GM23248 (cell line): ENCODE data around the gene M1AP. TPM values are rescaled to one million over a fixed set of nuclear protein-coding genes. Genes with fewer than 3 reads are reported as not detected.

ENCODE experiments used
- DNase-seq: peaks from one replicate; pipeline ENCODE4 v3.0.0-alpha.2; 2015
- H2AFZ ChIP-seq: fragments of 200-600 bp; sonication (generic); 2 replicates; pipeline ENCODE4 v1.6.1; 2016; ENCODE audit warnings: antibody characterized with exemption
- H3F3A ChIP-seq: fragments of 200-600 bp; sonication (generic); 2 replicates; pipeline ENCODE4 v1.6.1; 2016; ENCODE audit warnings: mild to moderate bottlenecking, antibody characterized with exemption, mixed run types; ENCODE audit not compliant: insufficient read depth
- H3K27ac ChIP-seq: fragments of 200-600 bp; sonication (generic); 2 replicates; pipeline ENCODE4 v1.5.1; 2016; ENCODE audit warnings: mild to moderate bottlenecking
- H3K27me3 ChIP-seq: fragments of 200-600 bp; sonication (generic); replicated peaks from 2 replicates; pipeline ENCODE4 v1.6.1; 2016; ENCODE audit warnings: mild to moderate bottlenecking; ENCODE audit not compliant: insufficient read depth
- H3K36me3 ChIP-seq: fragments of 200-600 bp; sonication (generic); 2 replicates; pipeline ENCODE4 v1.6.1; 2016; ENCODE audit warnings: low read depth, mild to moderate bottlenecking
- H3K4me1 ChIP-seq: fragments of 200-600 bp; sonication (generic); 2 replicates; pipeline ENCODE4 v1.6.1; 2016; ENCODE audit warnings: mild to moderate bottlenecking; ENCODE audit not compliant: insufficient read depth
- H3K4me2 ChIP-seq: fragments of 200-600 bp; sonication (generic); one replicate; pipeline ENCODE4 v1.6.1; 2016; ENCODE audit warnings: mild to moderate bottlenecking; ENCODE audit not compliant: unreplicated experiment
- H3K4me3 ChIP-seq: fragments of 200-600 bp; sonication (generic); 2 replicates; pipeline ENCODE4 v1.5.1; 2016; ENCODE audit warnings: mild to moderate bottlenecking
- H3K79me2 ChIP-seq: fragments of 200-600 bp; sonication (generic); 2 replicates; pipeline ENCODE4 v1.6.1; 2016; ENCODE audit warnings: mild to moderate bottlenecking; ENCODE audit not compliant: insufficient read depth
- H3K9ac ChIP-seq: fragments of 200-600 bp; sonication (generic); 2 replicates; pipeline ENCODE4 v1.6.1; 2016; ENCODE audit warnings: mild to moderate bottlenecking
- H3K9me2 ChIP-seq: fragments of 200-600 bp; sonication (generic); 2 replicates; pipeline ENCODE4 v1.6.1; 2016; ENCODE audit warnings: mixed run types, mild to moderate bottlenecking, moderate library complexity; ENCODE audit not compliant: insufficient read depth
- H3K9me3 ChIP-seq: fragments of 200-600 bp; sonication (generic); one replicate; pipeline ENCODE4 v1.6.1; 2017; ENCODE audit warnings: low read depth
- H4K20me1 ChIP-seq: fragments of 200-600 bp; sonication (generic); 2 replicates; pipeline ENCODE4 v1.6.0; 2016; ENCODE audit not compliant: insufficient read depth
- EZH2 ChIP-seq: fragments of 200-600 bp; sonication (generic); IDR thresholded peaks from 2 replicates; pipeline ENCODE4 v1.6.1; 2018; ENCODE audit warnings: antibody characterized with exemption, mild to moderate bottlenecking; ENCODE audit not compliant: insufficient read depth, poor library complexity, severe bottlenecking
- EZH2phosphoT487 ChIP-seq: fragments of 200-600 bp; sonication (generic); IDR thresholded peaks from 2 replicates; pipeline ENCODE4 v1.6.1; 2018; ENCODE audit warnings: antibody characterized with exemption, moderate library complexity, mild to moderate bottlenecking, low read depth; ENCODE audit not compliant: insufficient read depth
- WGBS, 2 experiments: methylation state at CpG; one replicate each; pipeline ENCODE4 v1.1.6; 2015 to 2017; ENCODE audit warnings: low lambda C conversion rate in 2 of 2, low coverage in 1 of 2; ENCODE audit errors: missing lambda C conversion rate in 2 of 2; 5-methylcytosine and 5-hydroxymethylcytosine counted together
- in situ Hi-C: fragments of 300-500 bp; cut with MboI; formaldehyde crosslinking; loops from 2 replicates; pipeline ENCODE4 v1.15.0; 2020
- polyA plus RNA-seq: library from polyadenylated mRNA; unstranded; fragments of >200 nt; fragmentation: Nextera tagmentation; extraction: Ambion mirVana; gene quantifications from 2 replicates; pipeline ENCODE4 v1.2.1, GENCODE V29; 2016
- total RNA-seq: library from RNA; depleted of rRNA; stranded (reverse); fragments of >200 nt; shearing (Covaris generic); gene quantifications from 2 replicates; pipeline ENCODE4 v1.2.3, GENCODE V29; 2014

The M1AP gene
- total and polyA plus RNA-seq, 2 experiments from 2014 or later: 0.18 to 1.5 TPM

GRCh38 chr2:74675090-74675489, 27.0 kb upstream of the M1AP start:
- Histone ChIP-seq H3K4me2 (no peak overlapping the region), H2AFZ (no peak overlapping the region), H3F3A (peaks cover 13% of the 10 kb centered on the region), H3K9ac (no peak overlapping the region), H3K9me2 (no peaks in the 10 kb centered on the region), H3K4me3 (no peak overlapping the region), H3K36me3 (no peaks in the 10 kb centered on the region), H3K79me2 (no peaks in the 10 kb centered on the region), H4K20me1 (no peaks in the 10 kb centered on the region), H3K4me1 (peaks cover 8% of the 10 kb centered on the region), H3K9me3 (no peaks in the 10 kb centered on the region), H3K27ac (no peak overlapping the region), H3K27me3 (no peaks in the 10 kb centered on the region)
- no peak for DNase-seq
- in situ Hi-C loops: loop anchor here (25.0 kb wide), 1 partner anchor 712 kb away; no protein-coding TSS in a partner anchor
- WGBS, 2 experiments: 74 to 75% methylated on average over 6 of the region's 6 CpGs
- no peak for TF ChIP-seq EZH2phosphoT487
- TF ChIP-seq EZH2: no peak

- Histone ChIP-seq H3K4me2 (no peak overlapping the region), H3K9me3 (no peaks in the 10 kb centered on the region), H3K9me2 (no peaks in the 10 kb centered on the region), H3F3A (peaks cover 13% of the 10 kb centered on the region), H3K27ac (no peak overlapping the region), H3K4me3 (no peak overlapping the region), H3K4me1 (peaks cover 8% of the 10 kb centered on the region), H3K36me3 (no peaks in the 10 kb centered on the region), H3K9ac (no peak overlapping the region), H4K20me1 (no peaks in the 10 kb centered on the region), H2AFZ (no peak overlapping the region), H3K79me2 (no peaks in the 10 kb centered on the region), H3K27me3 (no peaks in the 10 kb centered on the region)
- no peak for TF ChIP-seq EZH2
- TF ChIP-seq EZH2phosphoT487: no peak
- 76 to 77% methylated on average over 7 of the region's 7 CpGs for WGBS, 2 experiments
- DNase-seq: no peak
- in situ Hi-C loops: no loop called here
Observed at GRCh38 chr2:74673826-74674528, 25.8 kb upstream of the M1AP start.

GRCh38 chr2:74671479-74671878, 23.3 kb upstream of the M1AP start:
- Histone ChIP-seq H4K20me1 (no peaks in the 10 kb centered on the region), H3K9me3 (no peaks in the 10 kb centered on the region), H3K4me3 (no peak overlapping the region), H3F3A (peaks cover 13% of the 10 kb centered on the region), H3K79me2 (no peaks in the 10 kb centered on the region), H3K9ac (no peak overlapping the region), H3K9me2 (no peaks in the 10 kb centered on the region), H3K27me3 (no peaks in the 10 kb centered on the region), H3K36me3 (no peaks in the 10 kb centered on the region), H3K4me2 (no peak overlapping the region), H3K4me1 (peaks cover 8% of the 10 kb centered on the region), H3K27ac (no peak overlapping the region), H2AFZ (no peak overlapping the region)
- in situ Hi-C loops: no loop called here
- TF ChIP-seq EZH2 (no peak), EZH2phosphoT487 (no peak)
- peak; percentile 81 for DNase-seq

DNA sequence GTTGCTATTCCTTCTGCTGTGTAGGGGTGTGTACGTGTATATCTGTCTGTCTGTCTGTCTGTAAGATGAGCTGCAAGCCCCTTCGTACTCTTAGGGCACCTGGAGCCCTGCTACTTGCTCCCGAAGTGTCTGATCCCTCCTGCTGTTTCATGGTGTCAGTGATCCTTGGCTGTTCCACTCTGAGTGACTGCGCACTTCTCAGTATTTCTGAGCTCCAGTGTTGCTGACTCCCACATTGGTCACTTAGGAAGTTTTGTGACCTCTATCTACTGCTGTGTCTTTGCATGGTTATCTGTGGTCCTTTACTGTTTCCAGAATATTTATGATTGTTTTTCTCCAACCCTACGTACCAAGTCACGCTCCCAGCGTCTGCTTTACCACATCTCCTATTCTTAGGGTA, 22.1 kb upstream of the M1AP start:
- no peaks in the 10 kb centered on the region for H3K36me3 ChIP-seq
- no peak overlapping the region for H3K27ac ChIP-seq
- no peak overlapping the region for H3K4me2 ChIP-seq
- no peaks in the 10 kb centered on the region for H4K20me1 ChIP-seq
- H3K4me1 ChIP-seq: peaks cover 8% of the 10 kb centered on the region
- H3K9me2 ChIP-seq: no peaks in the 10 kb centered on the region
- no peaks in the 10 kb centered on the region for H3K27me3 ChIP-seq
- no peak for TF ChIP-seq EZH2phosphoT487
- TF ChIP-seq EZH2: no peak
- H3K9me3 ChIP-seq: no peaks in the 10 kb centered on the region
- no peak overlapping the region for H3K9ac ChIP-seq
- peaks cover 13% of the 10 kb centered on the region for H3F3A ChIP-seq
- no peak for DNase-seq
- in situ Hi-C loops: no loop called here
- H3K4me3 ChIP-seq: no peak overlapping the region
- no peak overlapping the region for H2AFZ ChIP-seq
- H3K79me2 ChIP-seq: no peaks in the 10 kb centered on the region
- 82 to 83% methylated on average over 7 of the region's 7 CpGs for WGBS, 2 experiments
